K562 treated with DMSO at 1 percent for 12 hours (cell line): ENCODE results near the gene WDR37. TPM values are rescaled to one million over a fixed set of nuclear protein-coding genes. Genes with fewer than 3 reads are reported as not detected.

ENCODE experiments used
- total RNA-seq: library from RNA; unstranded; fragments of 300-600 nt; gene quantifications from 2 replicates; pipeline ENCODE4 v1.2.3, GENCODE V29; 2022; ENCODE audit not compliant: insufficient read depth

WDR37 gene, protein sequence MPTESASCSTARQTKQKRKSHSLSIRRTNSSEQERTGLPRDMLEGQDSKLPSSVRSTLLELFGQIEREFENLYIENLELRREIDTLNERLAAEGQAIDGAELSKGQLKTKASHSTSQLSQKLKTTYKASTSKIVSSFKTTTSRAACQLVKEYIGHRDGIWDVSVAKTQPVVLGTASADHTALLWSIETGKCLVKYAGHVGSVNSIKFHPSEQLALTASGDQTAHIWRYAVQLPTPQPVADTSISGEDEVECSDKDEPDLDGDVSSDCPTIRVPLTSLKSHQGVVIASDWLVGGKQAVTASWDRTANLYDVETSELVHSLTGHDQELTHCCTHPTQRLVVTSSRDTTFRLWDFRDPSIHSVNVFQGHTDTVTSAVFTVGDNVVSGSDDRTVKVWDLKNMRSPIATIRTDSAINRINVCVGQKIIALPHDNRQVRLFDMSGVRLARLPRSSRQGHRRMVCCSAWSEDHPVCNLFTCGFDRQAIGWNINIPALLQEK
- 3.5 and 13.0 TPM in 2 replicates for total RNA-seq

DNA sequence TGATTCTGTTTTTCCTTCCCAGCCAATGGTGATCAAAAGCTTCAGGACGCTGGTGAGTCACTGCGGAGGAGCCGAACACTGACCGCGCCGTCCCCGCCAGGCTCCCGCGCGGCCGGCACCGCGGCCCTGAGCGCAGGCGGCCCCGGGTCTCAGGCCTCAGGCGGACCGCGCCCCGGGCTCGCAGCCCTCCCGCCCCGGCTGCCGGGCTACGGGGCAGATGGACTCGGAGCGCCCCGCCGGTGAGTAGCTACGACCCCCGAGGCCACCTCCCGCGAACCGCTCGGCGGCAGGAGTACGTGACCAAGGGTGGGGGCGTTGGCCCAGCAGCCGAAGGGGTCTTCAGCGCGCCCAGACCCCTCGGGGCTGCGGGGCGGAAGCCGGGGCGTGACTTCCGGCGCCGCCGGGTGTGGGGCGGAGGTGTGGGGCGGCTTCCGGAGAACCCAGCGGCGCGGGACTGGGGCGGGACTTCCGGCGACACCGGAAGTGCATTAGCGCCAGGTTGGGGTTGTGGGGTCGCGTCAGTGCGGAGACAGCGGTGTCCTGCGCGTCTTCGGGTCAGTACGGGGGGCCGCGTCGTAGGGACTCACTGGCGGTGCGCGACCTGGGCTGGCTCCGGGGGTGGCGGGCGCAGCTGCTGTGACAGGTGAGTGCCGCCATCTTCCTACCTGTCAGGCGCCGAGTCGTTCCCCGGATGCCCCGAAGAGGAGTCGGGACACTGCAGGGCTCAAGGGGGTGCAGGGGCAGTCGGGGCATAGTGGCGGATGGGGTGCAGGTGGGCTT, at the start of gene WDR37:
WDR37 (plus strand) TSS at position 60 of the 780 bp plus-strand sequence. CDS start 15,771 bp downstream, outside the sequence.

DNA sequence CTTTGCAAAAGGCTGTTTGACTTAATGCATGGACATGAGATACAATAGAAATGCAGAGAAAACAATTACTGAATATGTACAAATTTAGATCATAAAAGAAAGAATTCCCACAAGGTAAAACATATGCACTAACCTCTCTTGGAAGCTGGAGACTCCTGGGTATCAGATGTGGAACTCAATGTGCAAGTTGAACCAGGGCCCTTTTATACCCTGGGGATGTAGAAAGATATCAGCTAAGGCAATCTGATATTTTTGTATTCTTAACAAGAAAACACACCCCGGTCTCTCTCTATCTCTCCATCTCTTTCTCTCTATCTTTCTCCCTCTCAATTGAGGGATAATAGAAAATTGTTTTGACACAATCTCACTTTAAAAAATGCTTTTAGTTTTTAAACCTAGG, 30.5 kb upstream of the WDR37 start, which contains the start of gene IDI2:
IDI2 (minus strand) TSS at position 177 of the 400 bp plus-strand sequence. CDS start 1,136 bp downstream, outside the sequence.

GRCh38 chr10:1048732-1049424, 7.3 kb upstream of the WDR37 start, which contains the start of gene IDI1:
Gene IDI1, minus strand, starts transcription at chr10:1049119. Its CDS starts 116 bp downstream, at chr10:1049003.

Other genes with a start within 250 kb of the WDR37 start
- gene LARP4B, start 124.7 kb upstream of the WDR37 start, total RNA-seq = 7.4 and 27.3 TPM in 2 replicates
- gene GTPBP4, start 68.0 kb upstream of the WDR37 start, total RNA-seq = 18.4 and 27.6 TPM in 2 replicates
- gene IDI2, start 30.5 kb upstream of the WDR37 start, total RNA-seq = not detected in 2 replicates
- 31.0 and 70.2 TPM in 2 replicates for gene IDI1, start 7.3 kb upstream of the WDR37 start, total RNA-seq